Activated CD4-positive, alpha-beta T cell treated with anti-CD3 and anti-CD28 coated beads for 1 hour (primary cell): ENCODE data around the gene SSH3.

Source experiments
- DNase-seq: peaks from one replicate; pipeline ENCODE4 v3.0.0-alpha.2; 2020

Gene SSH3

GRCh38 chr11:67280788-67281551 lies 22.4 kb upstream of the SSH3 start:
- DNase-seq, result no peak

DNA sequence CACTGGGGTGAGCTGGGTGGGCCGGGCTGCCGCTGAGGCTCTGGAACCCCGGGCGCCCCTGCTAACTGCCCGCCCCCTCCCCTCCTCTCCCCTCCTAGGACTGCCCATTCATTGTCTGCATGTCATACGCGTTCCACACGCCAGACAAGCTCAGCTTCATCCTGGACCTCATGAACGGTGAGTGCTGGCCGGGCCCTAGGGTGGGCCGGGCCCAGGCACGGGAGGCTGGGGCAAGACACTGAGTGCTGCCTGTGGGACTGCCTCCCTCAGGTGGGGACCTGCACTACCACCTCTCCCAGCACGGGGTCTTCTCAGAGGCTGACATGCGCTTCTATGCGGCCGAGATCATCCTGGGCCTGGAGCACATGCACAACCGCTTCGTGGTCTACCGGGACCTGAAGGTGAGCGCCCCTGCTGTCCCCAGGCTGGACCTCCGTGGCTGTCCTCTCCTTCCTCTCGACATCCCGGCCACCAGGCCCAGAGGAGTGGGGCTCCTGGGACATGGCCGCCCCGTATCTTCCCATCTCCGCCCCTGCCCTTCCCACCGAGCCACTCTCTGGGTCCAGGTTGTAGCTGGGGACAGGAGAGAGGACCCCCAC lies 21.7 kb upstream of the SSH3 start:
- DNase-seq, result no peak

DNA sequence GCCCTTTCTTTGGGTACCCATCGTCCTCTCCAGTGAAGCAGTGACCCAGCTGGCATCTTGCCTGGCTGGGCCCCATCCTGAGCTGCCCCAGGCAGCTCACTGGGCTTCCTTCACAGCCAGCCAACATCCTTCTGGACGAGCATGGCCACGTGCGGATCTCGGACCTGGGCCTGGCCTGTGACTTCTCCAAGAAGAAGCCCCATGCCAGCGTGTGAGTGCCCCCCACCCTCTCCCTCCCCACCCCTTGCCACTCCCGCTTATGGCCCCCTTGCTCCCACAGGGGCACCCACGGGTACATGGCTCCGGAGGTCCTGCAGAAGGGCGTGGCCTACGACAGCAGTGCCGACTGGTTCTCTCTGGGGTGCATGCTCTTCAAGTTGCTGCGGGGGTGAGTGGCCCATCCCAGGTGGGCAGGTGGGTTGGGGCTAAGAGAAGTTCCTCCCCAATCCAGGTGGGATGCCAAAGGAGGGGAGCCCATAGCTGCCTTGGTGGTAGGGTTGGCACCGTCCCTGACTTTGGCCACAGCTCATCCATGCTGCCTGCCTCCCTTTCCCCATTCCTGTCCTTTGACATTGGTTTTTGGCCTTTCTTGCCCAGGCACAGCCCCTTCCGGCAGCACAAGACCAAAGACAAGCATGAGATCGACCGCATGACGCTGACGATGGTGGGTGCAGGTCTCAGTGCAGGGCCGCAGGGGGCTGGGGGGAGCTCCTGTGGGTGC lies 21.0 kb upstream of the SSH3 start:
- DNase-seq, result no peak

DNA sequence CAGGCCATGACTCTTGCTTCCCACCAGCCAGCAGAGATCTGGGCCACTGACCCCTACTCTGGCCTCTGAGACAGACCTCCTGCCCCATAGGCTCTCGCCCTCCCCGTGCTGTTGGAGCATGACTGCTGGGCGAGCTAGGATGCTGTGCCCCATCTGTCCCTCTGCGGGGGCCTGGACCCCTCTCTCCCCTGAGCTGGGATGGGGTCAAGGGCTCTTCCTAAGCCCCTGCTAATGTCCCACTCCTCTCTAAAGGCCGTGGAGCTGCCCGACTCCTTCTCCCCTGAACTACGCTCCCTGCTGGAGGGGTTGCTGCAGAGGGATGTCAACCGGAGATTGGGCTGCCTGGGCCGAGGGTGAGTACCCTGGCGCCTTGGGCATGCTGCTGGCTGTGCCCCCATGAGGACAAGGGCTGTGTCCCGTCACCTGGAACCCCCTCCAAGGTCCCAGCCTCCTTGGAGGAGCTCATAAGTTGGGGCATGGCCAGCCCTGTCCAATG lies 20.4 kb upstream of the SSH3 start:
- no peak for DNase-seq

DNA sequence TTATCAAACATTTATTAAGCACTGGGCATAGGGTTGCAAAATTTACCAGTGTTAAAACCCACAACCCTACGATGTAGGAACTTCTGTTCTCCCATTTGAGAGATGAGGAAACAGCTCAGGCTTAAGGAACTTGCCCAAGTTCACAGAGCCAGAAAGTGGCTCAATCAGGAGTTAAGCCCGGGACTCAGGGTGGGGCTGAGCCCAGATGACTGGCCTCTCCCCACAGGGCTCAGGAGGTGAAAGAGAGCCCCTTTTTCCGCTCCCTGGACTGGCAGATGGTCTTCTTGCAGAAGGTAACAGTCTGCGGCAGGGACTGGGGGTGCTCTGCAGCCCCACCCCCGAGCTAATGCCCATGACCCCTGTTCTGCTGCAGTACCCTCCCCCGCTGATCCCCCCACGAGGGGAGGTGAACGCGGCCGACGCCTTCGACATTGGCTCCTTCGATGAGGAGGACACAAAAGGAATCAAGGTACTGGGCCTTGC lies 19.8 kb upstream of the SSH3 start:
- DNase-seq, result no peak

GRCh38 chr11:67284811-67285540 lies 18.4 kb upstream of the SSH3 start:
- DNase-seq, result no peak

DNA sequence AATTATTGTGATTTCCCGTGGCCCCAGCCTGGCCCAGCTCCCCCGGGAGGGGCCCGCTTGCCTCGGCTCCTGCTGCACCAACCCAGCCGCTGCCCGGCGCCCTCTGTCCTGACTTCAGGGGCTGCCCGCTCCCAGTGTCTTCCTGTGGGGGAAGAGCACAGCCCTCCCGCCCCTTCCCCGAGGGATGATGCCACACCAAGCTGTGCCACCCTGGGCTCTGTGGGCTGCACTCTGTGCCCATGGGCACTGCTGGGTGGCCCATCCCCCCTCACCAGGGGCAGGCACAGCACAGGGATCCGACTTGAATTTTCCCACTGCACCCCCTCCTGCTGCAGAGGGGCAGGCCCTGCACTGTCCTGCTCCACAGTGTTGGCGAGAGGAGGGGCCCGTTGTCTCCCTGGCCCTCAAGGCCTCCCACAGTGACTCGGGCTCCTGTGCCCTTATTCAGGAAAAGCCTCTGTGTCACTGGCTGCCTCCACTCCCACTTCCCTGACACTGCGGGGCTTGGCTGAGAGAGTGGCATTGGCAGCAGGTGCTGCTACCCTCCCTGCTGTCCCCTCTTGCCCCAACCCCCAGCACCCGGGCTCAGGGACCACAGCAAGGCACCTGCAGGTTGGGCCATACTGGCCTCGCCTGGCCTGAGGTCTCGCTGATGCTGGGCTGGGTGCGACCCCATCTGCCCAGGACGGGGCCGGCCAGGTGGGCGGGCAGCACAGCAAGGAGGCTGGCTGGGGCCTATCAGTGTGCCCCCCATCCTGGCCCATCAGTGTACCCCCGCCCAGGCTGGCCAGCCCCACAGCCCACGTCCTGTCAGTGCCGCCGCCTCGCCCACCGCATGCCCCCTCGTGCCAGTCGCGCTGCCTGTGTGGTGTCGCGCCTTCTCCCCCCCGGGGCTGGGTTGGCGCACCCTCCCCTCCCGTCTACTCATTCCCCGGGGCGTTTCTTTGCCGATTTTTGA lies 17.5 kb upstream of the SSH3 start:
- DNase-seq, result no peak

DNA sequence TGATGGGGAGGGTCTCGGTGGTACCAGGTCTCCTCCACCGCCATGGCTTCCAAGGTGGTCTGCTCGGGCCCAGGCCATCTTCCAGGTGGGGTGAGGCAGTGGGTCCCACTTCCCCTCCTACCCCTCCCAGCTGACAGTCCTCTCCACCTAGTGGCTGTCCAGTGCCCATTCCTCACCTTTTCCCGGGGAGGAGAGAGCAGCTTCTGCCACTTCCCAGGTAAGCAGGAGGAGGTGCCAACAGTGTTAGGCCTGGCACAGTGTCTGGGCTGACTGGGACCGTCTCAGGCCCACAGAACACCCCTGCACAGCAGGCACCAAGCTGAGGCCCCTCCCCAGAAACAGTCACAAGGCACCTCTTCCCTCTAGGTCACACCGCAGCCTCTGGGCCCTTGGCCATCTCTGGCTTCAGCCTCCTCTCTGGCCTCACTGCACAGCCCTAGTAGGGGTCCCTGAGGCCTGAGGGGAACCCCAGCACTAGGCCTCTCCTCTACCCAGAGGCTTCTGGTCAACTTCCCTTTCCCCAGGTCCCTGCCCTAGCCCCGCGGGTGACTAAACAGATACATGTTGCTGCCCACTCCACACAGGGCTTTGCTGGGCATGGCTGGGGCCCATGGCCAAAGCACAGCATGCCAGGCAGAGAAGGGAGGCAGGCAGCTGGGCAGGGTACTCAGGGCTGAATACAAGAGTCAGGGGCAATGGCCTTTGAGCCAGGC lies 16.6 kb upstream of the SSH3 start:
- no peak for DNase-seq

GRCh38 chr11:67287355-67288197 lies 15.8 kb upstream of the SSH3 start:
- DNase-seq, result no peak

GRCh38 chr11:67288198-67288451 lies 15.2 kb upstream of the SSH3 start:
- DNase-seq, result no peak

DNA sequence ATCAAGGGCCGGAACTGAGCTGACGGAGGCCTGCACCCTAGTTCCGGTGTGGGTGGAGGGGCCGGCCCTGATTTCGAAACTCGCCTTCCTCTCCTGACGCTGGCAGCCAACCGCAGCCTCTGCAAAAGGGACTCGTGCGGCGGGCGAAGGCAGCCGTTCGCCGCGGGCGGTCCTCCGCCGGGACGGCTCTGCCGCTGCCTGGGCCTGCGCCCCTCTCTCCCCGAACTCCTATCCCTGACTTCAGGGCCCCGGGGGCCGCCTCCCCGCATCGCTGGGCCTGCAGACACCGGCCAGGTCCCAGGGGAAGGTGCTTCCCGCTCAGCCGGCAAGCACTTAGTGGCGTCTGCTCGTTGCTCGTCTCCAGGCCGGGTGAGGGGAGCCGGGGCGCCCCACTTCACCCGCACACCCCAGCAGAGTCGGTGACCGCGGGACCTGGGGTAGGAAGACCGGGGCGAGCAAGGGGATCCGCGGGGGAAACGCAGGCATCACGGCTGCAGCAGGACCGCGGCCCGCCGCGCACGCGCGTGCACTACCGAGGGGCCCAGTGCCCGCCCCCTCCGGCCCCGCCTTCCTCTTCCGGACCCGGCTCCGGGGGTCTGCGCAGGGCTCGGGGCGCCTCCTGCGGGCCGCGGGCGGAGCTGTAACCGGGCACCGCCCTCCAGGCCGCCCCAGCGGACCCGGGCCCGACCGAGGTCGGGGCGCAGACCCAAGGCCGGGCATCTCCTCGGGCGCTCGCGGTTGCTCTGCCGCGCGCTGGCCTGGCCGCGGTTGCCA lies 14.7 kb upstream of the SSH3 start:
- DNase-seq, result peak; percentile 80

DNA sequence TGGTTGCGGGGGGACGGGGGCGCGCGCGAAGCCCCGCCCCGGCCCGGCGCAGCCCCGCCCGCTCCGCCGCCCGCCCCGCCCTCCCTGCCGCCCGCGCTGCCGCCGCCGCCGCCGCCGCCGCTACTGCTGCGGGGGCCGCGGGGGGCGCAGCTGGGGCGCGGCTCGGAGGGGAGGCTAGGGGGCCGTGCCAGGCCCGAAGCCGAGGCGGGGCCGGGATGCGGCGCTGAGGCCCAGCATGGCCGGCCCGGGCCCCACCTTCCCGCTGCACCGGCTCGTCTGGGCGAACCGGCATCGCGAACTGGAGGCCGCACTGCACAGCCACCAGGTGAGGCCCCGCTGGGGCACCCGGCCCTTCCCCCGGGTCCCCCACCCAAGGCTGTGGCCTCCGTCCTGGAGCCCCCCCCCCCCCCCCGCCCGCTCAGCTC lies 14.1 kb upstream of the SSH3 start, which contains the start of gene ANKRD13D:
Gene ANKRD13D (plus strand): TSS at position 78 of the 425 bp plus-strand sequence. CDS start 158 bp downstream, at position 236.
- no peak for DNase-seq

- no peak for DNase-seq
Observed at GRCh38 chr11:67289651-67290479, 13.5 kb upstream of the SSH3 start.

- DNase-seq, result no peak
Observed at GRCh38 chr11:67290801-67291200, 12.5 kb upstream of the SSH3 start.

DNA sequence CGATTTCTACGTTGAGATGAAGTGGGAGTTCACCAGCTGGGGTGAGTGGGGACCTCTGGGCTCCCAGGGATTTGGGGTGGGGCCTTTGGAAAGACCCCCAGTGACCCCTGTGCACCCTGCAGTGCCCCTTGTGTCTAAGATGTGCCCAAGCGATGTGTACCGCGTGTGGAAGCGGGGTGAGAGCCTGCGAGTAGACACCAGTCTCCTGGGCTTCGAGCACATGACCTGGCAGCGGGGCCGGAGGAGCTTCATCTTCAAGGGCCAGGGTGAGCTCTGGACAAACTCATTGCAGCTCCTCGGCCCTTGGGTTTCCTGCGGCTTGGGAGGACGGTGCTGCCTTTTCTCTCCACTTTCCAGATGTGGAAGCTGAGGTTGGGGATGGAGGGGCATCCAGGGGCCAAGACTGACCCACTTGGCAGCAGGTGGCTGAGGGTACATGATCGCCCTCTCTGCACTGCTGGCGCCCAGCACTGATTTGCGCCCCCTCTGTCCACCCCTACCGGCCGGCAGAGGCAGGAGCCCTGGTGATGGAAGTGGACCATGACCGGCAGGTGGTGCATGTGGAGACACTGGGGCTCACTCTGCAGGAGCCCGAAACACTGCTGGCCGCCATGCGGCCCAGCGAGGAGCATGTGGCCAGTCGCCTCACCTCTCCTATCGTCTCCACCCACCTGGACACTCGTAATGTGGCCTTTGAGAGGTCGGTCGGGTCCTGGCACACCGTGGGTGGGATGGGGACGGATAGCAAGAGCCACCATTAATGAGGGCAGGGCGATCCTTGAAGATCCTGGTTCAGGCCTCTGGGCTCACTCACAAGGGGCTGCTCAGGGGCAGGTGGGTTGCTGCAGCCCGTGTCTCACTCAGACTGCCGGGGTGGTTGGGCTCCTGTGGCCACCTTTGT lies 11.6 kb upstream of the SSH3 start:
- DNase-seq, result no peak

DNA sequence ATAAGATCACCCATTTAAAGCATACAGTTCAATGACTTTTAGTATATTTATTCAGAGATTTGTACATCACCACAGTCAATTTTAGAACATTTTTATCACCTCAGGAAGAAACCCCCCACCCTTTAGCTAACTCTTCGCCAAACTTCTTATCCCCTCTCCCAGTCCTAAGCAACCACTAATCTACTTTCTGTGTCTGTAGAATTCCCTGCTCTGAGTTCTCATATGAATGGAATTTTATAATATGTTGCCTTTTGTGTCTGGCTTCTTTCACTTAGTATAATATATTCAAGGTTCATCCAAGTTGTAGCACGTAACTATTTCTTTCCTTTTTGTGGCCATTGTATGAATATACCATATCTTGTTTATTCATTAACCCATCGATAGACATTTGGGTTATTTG lies 10.7 kb upstream of the SSH3 start:
- DNase-seq, result no peak

GRCh38 chr11:67293090-67293489 lies 10.2 kb upstream of the SSH3 start:
- DNase-seq, result no peak
